HCT116 (cell line): Measurements from ENCODE around the gene LPO. TPM values are rescaled to one million over a fixed set of nuclear protein-coding genes. Genes with fewer than 3 reads are reported as not detected.

Source experiments
- ATAC-seq: fragments of 200-7000 bp; cut with Tn5 transposase; 2 replicates; pipeline ENCODE4 v1.9.1; 2020; ENCODE audit warnings: mild to moderate bottlenecking, moderate library complexity
- BruUV-seq: library from RNA; stranded (reverse); fragments of 400-500 nt; replicated peaks from 2 replicates; lab custom pipeline; 2021; lab: Mats Ljungman, UMichigan
- CTCF ChIA-PET: fragments of 300-600 bp; sonication (Branson Sonifier 250); formaldehyde crosslinking; loops from one replicate; lab custom pipeline; 2021; ENCODE audit warnings: antibody characterized with exemption; lab: Charles Lee
- POLR2A ChIA-PET: fragments of 300-600, 350-600 bp; sonication (Branson Sonifier 250); formaldehyde crosslinking; loops from one replicate; lab custom pipeline; 2021; ENCODE audit warnings: antibody characterized with exemption; lab: Charles Lee
- RAD21 ChIA-PET, 2 experiments: fragments of 300-600 bp; sonication (Branson Sonifier 250); formaldehyde crosslinking; loops; one replicate each; lab custom pipeline; 2023; ENCODE audit warnings: low total read pairs in 2 of 2; ENCODE audit not compliant: uncharacterized antibody in 2 of 2, unreplicated experiment in 2 of 2, low non-redundant PET in 1 of 2; lab: Charles Lee
- DNase-seq: peaks from one replicate; pipeline ENCODE4 v3.0.0-alpha.2; 2010; ENCODE audit warnings: low read depth, low spot score
- H2AFZ ChIP-seq: fragments of 200-600 bp; shearing (Covaris generic), sonication (generic); 2 replicates; pipeline ENCODE4 v1.6.1; 2017; ENCODE audit warnings: low read depth, mixed run types, mixed read lengths, antibody characterized with exemption, low read length; ENCODE audit not compliant: poor library complexity, severe bottlenecking
- H3K27ac ChIP-seq: 2 replicates; pipeline ENCODE4 v1.5.1; 2012; ENCODE audit warnings: low read depth, low read length
- H3K27me3 ChIP-seq: fragments of 200-600 bp; sonication (generic); 2 replicates; pipeline ENCODE4 v1.6.1; 2016; ENCODE audit warnings: mixed run types, low read length, mixed read lengths; ENCODE audit not compliant: insufficient read depth
- H3K36me3 ChIP-seq, 2 experiments: fragments of 200-500 bp in 1 of 2; fragments of 200-600 bp in 1 of 2; sonication (Bioruptor generic) in 1 of 2; sonication (generic) in 1 of 2; 2 replicates each; pipeline versions ENCODE4 v1.5.1 to v1.6.1; 2014 to 2016; ENCODE audit warnings: low read length in 2 of 2, inconsistent platforms in 1 of 2, mixed read lengths in 1 of 2, mixed run types in 1 of 2; ENCODE audit not compliant: insufficient read depth in 2 of 2, control insufficient read depth in 1 of 2
- H3K4me1 ChIP-seq, 2 experiments: fragments of 200-600 bp in 1 of 2; sonication (generic) in 1 of 2; 2 replicates each; pipeline versions ENCODE4 v1.5.1 to v1.6.1; 2012 to 2017; ENCODE audit warnings: low read length in 2 of 2, inconsistent platforms in 1 of 2, mild to moderate bottlenecking in 1 of 2, mixed read lengths in 1 of 2, mixed run types in 1 of 2, moderate library complexity in 1 of 2; ENCODE audit not compliant: insufficient read depth in 2 of 2, control insufficient read depth in 1 of 2
- H3K4me2 ChIP-seq: fragments of 200-600 bp; sonication (generic); 2 replicates; pipeline ENCODE4 v1.6.1; 2017; ENCODE audit warnings: mixed run types, low read length, mixed read lengths
- H3K4me3 ChIP-seq, 2 experiments: fragments of 200-600 bp in 1 of 2; sonication (generic) in 1 of 2; replicated peaks in 1 of 2; 2 replicates each; pipeline ENCODE4 v1.5.1; 2011 to 2016; ENCODE audit warnings: low read length in 2 of 2, control low read depth in 1 of 2, low read depth in 1 of 2, mild to moderate bottlenecking in 1 of 2, mixed read lengths in 1 of 2, mixed run types in 1 of 2
- H3K79me2 ChIP-seq: fragments of 200-600 bp; sonication (generic); 2 replicates; pipeline ENCODE4 v1.6.1; 2017; ENCODE audit warnings: mild to moderate bottlenecking, mixed run types, low read length, moderate library complexity, mixed read lengths; ENCODE audit not compliant: insufficient read depth
- H3K9ac ChIP-seq: fragments of 200-600 bp; sonication (generic); 2 replicates; pipeline ENCODE4 v1.6.1; 2016; ENCODE audit warnings: low read length, mixed read lengths
- H3K9me2 ChIP-seq: fragments of 200-600 bp; sonication (generic), shearing (Covaris generic); 2 replicates; pipeline ENCODE4 v1.6.1; 2017; ENCODE audit warnings: mixed run types, mild to moderate bottlenecking, moderate library complexity; ENCODE audit not compliant: insufficient read depth
- H3K9me3 ChIP-seq, 2 experiments: fragments of 200-500 bp in 1 of 2; fragments of 200-600 bp in 1 of 2; sonication (Bioruptor generic) in 1 of 2; sonication (generic) in 1 of 2; 2 replicates each; pipeline ENCODE4 v1.6.1; 2014 to 2017; ENCODE audit warnings: low read length in 2 of 2, mixed read lengths in 2 of 2, inconsistent platforms in 1 of 2, low read depth in 1 of 2, mild to moderate bottlenecking in 1 of 2, mixed run types in 1 of 2, moderate library complexity in 1 of 2; ENCODE audit not compliant: control insufficient read depth in 1 of 2, insufficient read depth in 1 of 2
- H4K20me1 ChIP-seq: fragments of 200-600 bp; sonication (generic), shearing (Covaris generic); 2 replicates; pipeline ENCODE4 v1.6.1; 2017; ENCODE audit warnings: mixed run types, mild to moderate bottlenecking, moderate library complexity; ENCODE audit not compliant: insufficient read depth
- CTCF ChIP-seq, 3 experiments: fragments of 200-600 bp in 1 of 3; sonication (generic) in 1 of 3; IDR thresholded peaks in 2 of 3; conservative IDR thresholded peaks in 1 of 3; 2 replicates each; pipeline ENCODE4 v1.5.1; 2012 to 2017; ENCODE audit warnings: low read depth in 2 of 3, low read length in 2 of 3, antibody characterized with exemption in 1 of 3, borderline replicate concordance in 1 of 3, control low read depth in 1 of 3, mild to moderate bottlenecking in 1 of 3, mixed read lengths in 1 of 3, mixed run types in 1 of 3, moderate library complexity in 1 of 3; ENCODE audit not compliant: insufficient read depth in 1 of 3
- EGR1 ChIP-seq: IDR thresholded peaks from 2 replicates; pipeline ENCODE4 v1.6.1; 2012; ENCODE audit warnings: low read depth
- EZH2 ChIP-seq: fragments of 200-600 bp; sonication (generic); IDR thresholded peaks from 2 replicates; pipeline ENCODE4 v1.6.1; 2017; ENCODE audit warnings: antibody characterized with exemption, mixed run types
- EZH2phosphoT487 ChIP-seq: fragments of 200-600 bp; IDR thresholded peaks from 2 replicates; pipeline ENCODE4 v1.6.1; 2018; ENCODE audit warnings: antibody characterized with exemption, borderline replicate concordance
- JUND ChIP-seq: IDR thresholded peaks from 2 replicates; pipeline ENCODE4 v1.6.1; 2012
- RAD21 ChIP-seq: IDR thresholded peaks from 2 replicates; pipeline ENCODE4 v1.6.1; 2012; ENCODE audit warnings: low read depth, mild to moderate bottlenecking
- REST ChIP-seq: IDR thresholded peaks from 2 replicates; pipeline ENCODE4 v1.6.1; 2012; ENCODE audit warnings: low read depth
- SRF ChIP-seq: IDR thresholded peaks from 2 replicates; pipeline ENCODE4 v1.6.1; 2012; ENCODE audit warnings: low read depth
- ZBTB33 ChIP-seq: IDR thresholded peaks from 2 replicates; pipeline ENCODE4 v1.6.1; 2011; ENCODE audit warnings: mild to moderate bottlenecking, low read length, moderate library complexity; ENCODE audit not compliant: insufficient replicate concordance; ENCODE audit errors: extremely low read depth
- ZNF274 ChIP-seq: fragments of 200-500 bp; sonication (Bioruptor generic); IDR thresholded peaks from 2 replicates; pipeline ENCODE4 v1.6.1; 2014; ENCODE audit warnings: mild to moderate bottlenecking, low read depth, low read length, inconsistent platforms
- intact Hi-C: fragments of 100-400 bp; cut with micrococcal nuclease; formaldehyde crosslinking; loops from 2 replicates; pipeline ENCODE4 v1.10.0; 2022
- total RNA-seq: library from RNA; stranded (reverse); gene quantifications from one replicate; pipeline ENCODE4 v1.2.1, GENCODE V29; 2021; ENCODE audit not compliant: unreplicated experiment

Gene LPO
- total RNA-seq, 1 experiment from 2014 or later = not detected

GRCh38 chr17:58244963-58245362 lies 6.6 kb downstream of the LPO start:
- no peak overlapping the region for H3K27ac ChIP-seq
- H3K79me2 ChIP-seq = no peaks in the 10 kb centered on the region
- peaks cover 0 to 6% of the 10 kb centered on the region in 2 experiments; a peak in 1 of 4 replicates for H3K4me1 ChIP-seq
- no peak overlapping the region for H3K4me3 ChIP-seq
- no TSS peak for BruUV-seq
- no peak overlapping the region for H3K9ac ChIP-seq
- H3K27me3 ChIP-seq = peaks cover 38% of the 10 kb centered on the region
- ATAC-seq = no peak
- no peak for DNase-seq
- H3K9me2 ChIP-seq = no peaks in the 10 kb centered on the region
- ChIA-PET POLR2A (no interaction called here), CTCF (no interaction called here), RAD21 (no interaction called here)
- no peaks in the 10 kb centered on the region for H3K9me3 ChIP-seq
- no peak overlapping the region for H3K4me2 ChIP-seq
- no peaks in the 10 kb centered on the region for H4K20me1 ChIP-seq
- H3K36me3 ChIP-seq = no peaks in the 10 kb centered on the region
- TF ChIP-seq JUND (no peak), CTCF (IDR thresholded peaks at IDR 0.05 in 2 of 3, conservative IDR thresholded peaks at IDR 0.05 in 1 of 3; ENCODE audit: borderline replicate concordance in 1 of 3, insufficient read depth in 1 of 3, low read depth in 2 of 3, low read length in 2 of 3) (no peak), EGR1 (no peak)
- no peak overlapping the region for H2AFZ ChIP-seq
- intact Hi-C loops = no loop called here

GRCh38 chr17:58245428-58246103 lies 7.2 kb downstream of the LPO start:
- H3K4me1 ChIP-seq = peaks cover 0 to 6% of the 10 kb centered on the region in 2 experiments; a peak in 1 of 4 replicates
- H3K4me2 ChIP-seq = no peak overlapping the region
- H3K4me3 ChIP-seq = no peak overlapping the region
- H3K9me3 ChIP-seq = no peaks in the 10 kb centered on the region
- no peak overlapping the region for H3K9ac ChIP-seq
- ChIA-PET RAD21 (no interaction called here), CTCF (no interaction called here), POLR2A (no interaction called here)
- intact Hi-C loops = no loop called here
- H3K9me2 ChIP-seq = no peaks in the 10 kb centered on the region
- H3K27ac ChIP-seq = no peak overlapping the region
- BruUV-seq = no TSS peak
- no peak for DNase-seq
- H3K79me2 ChIP-seq = no peaks in the 10 kb centered on the region
- no peak for ATAC-seq
- no peaks in the 10 kb centered on the region for H4K20me1 ChIP-seq
- no peak overlapping the region for H2AFZ ChIP-seq
- no peaks in the 10 kb centered on the region for H3K36me3 ChIP-seq
- H3K27me3 ChIP-seq = peaks cover 32% of the 10 kb centered on the region
- no peak for TF ChIP-seq REST
- no peak for TF ChIP-seq RAD21
- no peak for TF ChIP-seq SRF
- TF ChIP-seq ZBTB33 = no peak
- TF ChIP-seq ZNF274 = no peak
- TF ChIP-seq EZH2phosphoT487 = no peak
- no peak for TF ChIP-seq EZH2
